SK-N-SH (cell line): ENCODE results near the gene SMAP1. TPM values are rescaled to one million over a fixed set of nuclear protein-coding genes. Genes with fewer than 3 reads are reported as not detected.

Source experiments
- CTCF ChIA-PET: fragments of 300-600, 350-600 bp; formaldehyde crosslinking; extraction: SDS; loops from one replicate; lab custom pipeline; 2021; lab: Yijun Ruan, JAX
- POLR2A ChIA-PET: fragments of 350-600 bp; sonication (Branson Sonifier 250); formaldehyde crosslinking; extraction: SDS; loops from one replicate; lab custom pipeline; 2020; ENCODE audit warnings: antibody characterized with exemption, inconsistent platforms; lab: Yijun Ruan, JAX
- DNase-seq: peaks from one replicate; pipeline ENCODE4 v3.0.0; 2012
- H2AFZ ChIP-seq: fragments of 200-600 bp; sonication (generic); 2 replicates; pipeline ENCODE4 v1.8.1; 2016; ENCODE audit warnings: antibody characterized with exemption, mild to moderate bottlenecking, low read depth
- H3F3A ChIP-seq: fragments of 200-600 bp; sonication (generic); replicated peaks from 2 replicates; pipeline ENCODE3; 2016; ENCODE audit warnings: antibody characterized with exemption, mild to moderate bottlenecking; ENCODE audit not compliant: insufficient read depth
- H3K27ac ChIP-seq, 2 experiments: fragments of 200-500 bp in 1 of 2; fragments of 200-600 bp in 1 of 2; sonication (Bioruptor generic) in 1 of 2; sonication (generic), shearing (Covaris generic) in 1 of 2; 2 replicates each; pipeline versions ENCODE4 v1.5.1 to v1.6.1; 2014 to 2016; ENCODE audit warnings: low read depth in 2 of 2, inconsistent platforms in 1 of 2, low read length in 1 of 2, mild to moderate bottlenecking in 1 of 2, mixed read lengths in 1 of 2
- H3K27me3 ChIP-seq: fragments of 200-600 bp; sonication (generic), shearing (Covaris generic); 2 replicates; pipeline ENCODE4 v1.6.1; 2016; ENCODE audit warnings: mixed run types; ENCODE audit not compliant: insufficient read depth
- H3K36me3 ChIP-seq, 2 experiments: fragments of 200-500 bp in 1 of 2; fragments of 200-600 bp in 1 of 2; sonication (Bioruptor generic) in 1 of 2; sonication (generic) in 1 of 2; replicated peaks in 1 of 2; 2 replicates each; pipeline versions ENCODE3 to v1.5.1; 2014 to 2016; ENCODE audit warnings: low read length in 1 of 2, mild to moderate bottlenecking in 1 of 2; ENCODE audit not compliant: insufficient read depth in 2 of 2, control insufficient read depth in 1 of 2
- H3K4me1 ChIP-seq, 2 experiments: fragments of 200-500 bp in 1 of 2; fragments of 200-600 bp in 1 of 2; sonication (Bioruptor generic) in 1 of 2; sonication (generic), shearing (Covaris generic) in 1 of 2; 2 replicates each; pipeline versions ENCODE4 v1.5.1 to v1.6.1; 2014 to 2016; ENCODE audit warnings: low read depth in 1 of 2, low read length in 1 of 2, mixed run types in 1 of 2; ENCODE audit not compliant: insufficient read depth in 2 of 2, control insufficient read depth in 1 of 2
- H3K4me2 ChIP-seq: fragments of 200-600 bp; sonication (generic), shearing (Covaris generic); 2 replicates; pipeline ENCODE4 v1.6.1; 2017; ENCODE audit warnings: mixed run types
- H3K4me3 ChIP-seq, 2 experiments: fragments of 200-500 bp in 1 of 2; fragments of 200-600 bp in 1 of 2; sonication (Bioruptor generic) in 1 of 2; sonication (generic), shearing (Covaris generic) in 1 of 2; 2 replicates each; pipeline versions ENCODE4 v1.5.1 to v1.8.1; 2014 to 2016; ENCODE audit warnings: low read depth in 2 of 2, inconsistent platforms in 1 of 2, low read length in 1 of 2, mild to moderate bottlenecking in 1 of 2, mixed read lengths in 1 of 2, moderate library complexity in 1 of 2
- H3K79me2 ChIP-seq: fragments of 200-600 bp; sonication (generic); 2 replicates; pipeline ENCODE4 v1.8.1; 2017; ENCODE audit warnings: mild to moderate bottlenecking; ENCODE audit not compliant: insufficient read depth
- H3K9ac ChIP-seq: fragments of 200-600 bp; sonication (generic); 2 replicates; pipeline ENCODE4 v1.6.1; 2017; ENCODE audit warnings: mixed run types
- H3K9me2 ChIP-seq: fragments of 200-600 bp; sonication (generic); 2 replicates; pipeline ENCODE4 v1.6.1; 2017; ENCODE audit warnings: mixed run types
- H3K9me3 ChIP-seq: fragments of 200-600 bp; sonication (generic); 2 replicates; pipeline ENCODE4 v1.6.1; 2017; ENCODE audit warnings: mixed run types, mild to moderate bottlenecking, moderate library complexity
- H4K20me1 ChIP-seq: fragments of 200-600 bp; sonication (generic); 2 replicates; pipeline ENCODE4 v1.6.1; 2017; ENCODE audit warnings: mild to moderate bottlenecking, mixed run types; ENCODE audit not compliant: insufficient read depth
- EP300 ChIP-seq, 2 experiments: IDR thresholded peaks; 2 replicates each; pipeline versions ENCODE4 v1.4.0 to v1.6.1; 2012; ENCODE audit warnings: borderline replicate concordance in 1 of 2, low read depth in 1 of 2, low read length in 1 of 2
- FOSL2 ChIP-seq: IDR thresholded peaks from 2 replicates; pipeline ENCODE4 v1.4.0; 2012; ENCODE audit warnings: low read depth, mild to moderate bottlenecking, moderate library complexity, borderline replicate concordance
- FOXJ3 ChIP-seq: sonication (generic); formaldehyde crosslinking; IDR thresholded peaks from 2 replicates; pipeline ENCODE4 v1.5.1; 2020; ENCODE audit warnings: mild to moderate bottlenecking, missing genetic modification reagents
- MEF2A ChIP-seq: IDR thresholded peaks from 2 replicates; pipeline ENCODE4 v1.4.0; 2012; ENCODE audit warnings: low read depth, borderline replicate concordance
- NFIC ChIP-seq: IDR thresholded peaks from 2 replicates; pipeline ENCODE4 v1.4.0; 2012; ENCODE audit warnings: borderline replicate concordance
- NRF1 ChIP-seq: IDR thresholded peaks from 2 replicates; pipeline ENCODE4 v1.6.1; 2012; ENCODE audit warnings: low read depth, mild to moderate bottlenecking, low read length
- SIN3A ChIP-seq: IDR thresholded peaks from 2 replicates; pipeline ENCODE4 v1.6.1; 2012; ENCODE audit warnings: low read depth, mild to moderate bottlenecking, low read length, moderate library complexity, borderline replicate concordance
- TEAD4 ChIP-seq: IDR thresholded peaks from 2 replicates; pipeline ENCODE4 v1.4.0; 2012; ENCODE audit warnings: mild to moderate bottlenecking, borderline replicate concordance; ENCODE audit not compliant: insufficient read depth
- YY1 ChIP-seq: IDR thresholded peaks from 2 replicates; pipeline ENCODE4 v1.4.0; 2012; ENCODE audit warnings: low read depth, mild to moderate bottlenecking
- WGBS: methylation state at CpG from one replicate; pipeline ENCODE4 v1.1.6; 2017; ENCODE audit warnings: low lambda C conversion rate; 5-methylcytosine and 5-hydroxymethylcytosine counted together
- polyA plus RNA-seq, 3 experiments: library from polyadenylated mRNA; depleted of rRNA; stranded (reverse); fragments of >200 nt; gene quantifications; 2 replicates each; pipeline ENCODE4 v1.2.3, GENCODE V29; 2012
- TF ChIP-seq, protein P1 (sequence below): IDR thresholded peaks from 2 replicates; pipeline ENCODE4 v1.4.0; 2012; ENCODE audit warnings: low read depth
- TF ChIP-seq, protein P2 (sequence below): IDR thresholded peaks from 2 replicates; pipeline ENCODE4 v1.4.0; 2012; ENCODE audit warnings: low read depth, borderline replicate concordance
- TF ChIP-seq, protein P3 (sequence below): fragments of 150-350 bp; IDR thresholded peaks from 2 replicates; pipeline ENCODE4 v1.6.1; 2016; ENCODE audit warnings: mild to moderate bottlenecking, low read depth, low read length
- TF ChIP-seq, protein P4 (sequence below): fragments of 200-600 bp; sonication (generic); IDR thresholded peaks from 2 replicates; pipeline ENCODE4 v1.6.1; 2017; ENCODE audit warnings: antibody characterized with exemption, mild to moderate bottlenecking, moderate library complexity
- TF ChIP-seq, protein P5 (sequence below): IDR thresholded peaks from 2 replicates; pipeline ENCODE4; 2012

SMAP1 gene
- polyA plus RNA-seq, 1 of the 3 experiments (the other 2 are of a cell fraction), result 12.6 TPM

DNA sequence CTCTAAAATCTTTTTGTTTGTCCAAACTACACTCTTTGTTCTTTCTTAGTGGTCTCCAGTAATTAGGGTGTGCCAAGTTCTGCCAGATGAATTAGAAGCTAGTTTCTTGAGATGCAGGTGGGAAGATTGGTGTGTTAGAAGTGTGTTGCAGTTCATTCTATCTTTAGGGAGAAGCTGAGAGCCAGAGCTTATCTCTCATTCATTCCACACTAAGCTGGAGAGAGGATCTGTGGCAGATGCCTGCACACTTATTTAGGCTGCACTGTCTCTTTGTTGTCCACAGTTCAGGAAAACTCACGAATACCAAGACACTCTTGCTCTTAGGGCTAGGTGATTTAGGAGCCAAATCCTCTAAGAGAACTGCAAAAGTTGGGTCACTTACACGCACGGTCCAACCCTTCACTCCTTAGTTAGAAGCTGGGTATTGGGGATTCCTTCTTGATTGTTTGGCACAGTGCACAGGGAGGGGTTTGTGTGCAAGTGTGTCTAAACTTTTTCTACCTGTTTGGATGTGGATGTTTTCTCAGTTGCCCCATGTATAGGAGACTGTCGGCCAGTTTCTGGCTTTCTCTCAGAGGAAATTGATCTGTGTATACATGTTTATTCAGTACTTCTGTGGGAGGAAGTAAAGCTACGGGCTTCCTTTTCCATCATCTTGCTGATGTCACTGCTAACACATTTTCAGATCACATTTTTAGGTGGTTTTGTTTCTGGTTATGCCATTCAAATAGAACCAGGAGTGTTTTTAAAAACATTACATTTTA lies 49.5 kb downstream of the SMAP1 start:
- H3K9ac ChIP-seq, result no peak overlapping the region
- no peak overlapping the region for H3K4me3 ChIP-seq
- peaks cover 51% of the 10 kb centered on the region for H3K79me2 ChIP-seq
- H3F3A ChIP-seq, result no peaks in the 10 kb centered on the region
- no peaks in the 10 kb centered on the region for H3K27me3 ChIP-seq
- no peak for DNase-seq
- no peaks in the 10 kb centered on the region for H3K4me1 ChIP-seq
- H4K20me1 ChIP-seq, result 0 out of 2 replicates have a peak, but pooled peaks cover 5% of the 10 kb centered on the region
- no peak overlapping the region for H2AFZ ChIP-seq
- WGBS, result 90% methylated on average over 5 of the region's 5 CpGs
- TF ChIP-seq FOXJ3 (no peak), FOSL2 (no peak), MEF2A (no peak), SIN3A (no peak), NFIC (no peak), NRF1 (no peak), EP300 (IDR thresholded peaks at IDR 0.05; ENCODE audit: borderline replicate concordance in 1 of 2, low read depth in 1 of 2, low read length in 1 of 2) (no peak), YY1 (no peak), TEAD4 (no peak)
- TF ChIP-seq, protein P1, sequence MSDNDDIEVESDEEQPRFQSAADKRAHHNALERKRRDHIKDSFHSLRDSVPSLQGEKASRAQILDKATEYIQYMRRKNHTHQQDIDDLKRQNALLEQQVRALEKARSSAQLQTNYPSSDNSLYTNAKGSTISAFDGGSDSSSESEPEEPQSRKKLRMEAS, result no peak
- TF ChIP-seq, protein P2, sequence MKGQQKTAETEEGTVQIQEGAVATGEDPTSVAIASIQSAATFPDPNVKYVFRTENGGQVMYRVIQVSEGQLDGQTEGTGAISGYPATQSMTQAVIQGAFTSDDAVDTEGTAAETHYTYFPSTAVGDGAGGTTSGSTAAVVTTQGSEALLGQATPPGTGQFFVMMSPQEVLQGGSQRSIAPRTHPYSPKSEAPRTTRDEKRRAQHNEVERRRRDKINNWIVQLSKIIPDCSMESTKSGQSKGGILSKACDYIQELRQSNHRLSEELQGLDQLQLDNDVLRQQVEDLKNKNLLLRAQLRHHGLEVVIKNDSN, result no peak
- TF ChIP-seq, protein P3, sequence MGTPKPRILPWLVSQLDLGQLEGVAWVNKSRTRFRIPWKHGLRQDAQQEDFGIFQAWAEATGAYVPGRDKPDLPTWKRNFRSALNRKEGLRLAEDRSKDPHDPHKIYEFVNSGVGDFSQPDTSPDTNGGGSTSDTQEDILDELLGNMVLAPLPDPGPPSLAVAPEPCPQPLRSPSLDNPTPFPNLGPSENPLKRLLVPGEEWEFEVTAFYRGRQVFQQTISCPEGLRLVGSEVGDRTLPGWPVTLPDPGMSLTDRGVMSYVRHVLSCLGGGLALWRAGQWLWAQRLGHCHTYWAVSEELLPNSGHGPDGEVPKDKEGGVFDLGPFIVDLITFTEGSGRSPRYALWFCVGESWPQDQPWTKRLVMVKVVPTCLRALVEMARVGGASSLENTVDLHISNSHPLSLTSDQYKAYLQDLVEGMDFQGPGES, result no peak
- TF ChIP-seq, protein P4, sequence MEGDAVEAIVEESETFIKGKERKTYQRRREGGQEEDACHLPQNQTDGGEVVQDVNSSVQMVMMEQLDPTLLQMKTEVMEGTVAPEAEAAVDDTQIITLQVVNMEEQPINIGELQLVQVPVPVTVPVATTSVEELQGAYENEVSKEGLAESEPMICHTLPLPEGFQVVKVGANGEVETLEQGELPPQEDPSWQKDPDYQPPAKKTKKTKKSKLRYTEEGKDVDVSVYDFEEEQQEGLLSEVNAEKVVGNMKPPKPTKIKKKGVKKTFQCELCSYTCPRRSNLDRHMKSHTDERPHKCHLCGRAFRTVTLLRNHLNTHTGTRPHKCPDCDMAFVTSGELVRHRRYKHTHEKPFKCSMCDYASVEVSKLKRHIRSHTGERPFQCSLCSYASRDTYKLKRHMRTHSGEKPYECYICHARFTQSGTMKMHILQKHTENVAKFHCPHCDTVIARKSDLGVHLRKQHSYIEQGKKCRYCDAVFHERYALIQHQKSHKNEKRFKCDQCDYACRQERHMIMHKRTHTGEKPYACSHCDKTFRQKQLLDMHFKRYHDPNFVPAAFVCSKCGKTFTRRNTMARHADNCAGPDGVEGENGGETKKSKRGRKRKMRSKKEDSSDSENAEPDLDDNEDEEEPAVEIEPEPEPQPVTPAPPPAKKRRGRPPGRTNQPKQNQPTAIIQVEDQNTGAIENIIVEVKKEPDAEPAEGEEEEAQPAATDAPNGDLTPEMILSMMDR, result no peak
- TF ChIP-seq, protein P5, sequence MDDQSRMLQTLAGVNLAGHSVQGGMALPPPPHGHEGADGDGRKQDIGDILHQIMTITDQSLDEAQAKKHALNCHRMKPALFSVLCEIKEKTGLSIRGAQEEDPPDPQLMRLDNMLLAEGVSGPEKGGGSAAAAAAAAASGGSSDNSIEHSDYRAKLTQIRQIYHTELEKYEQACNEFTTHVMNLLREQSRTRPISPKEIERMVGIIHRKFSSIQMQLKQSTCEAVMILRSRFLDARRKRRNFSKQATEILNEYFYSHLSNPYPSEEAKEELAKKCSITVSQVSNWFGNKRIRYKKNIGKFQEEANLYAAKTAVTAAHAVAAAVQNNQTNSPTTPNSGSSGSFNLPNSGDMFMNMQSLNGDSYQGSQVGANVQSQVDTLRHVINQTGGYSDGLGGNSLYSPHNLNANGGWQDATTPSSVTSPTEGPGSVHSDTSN, result no peak
- peaks cover 12% of the 10 kb centered on the region; the same call in 1 of the 2 replicates for H3K9me3 ChIP-seq
- H3K4me2 ChIP-seq, result no peak overlapping the region
- no peaks in the 10 kb centered on the region for H3K9me2 ChIP-seq
- CTCF ChIA-PET, result interaction anchor here (1.3 to 2.4 kb wide), 5 partner anchors 10 to 239 kb away, joined by 4 to 8 read pairs (median 7); partner anchors contain the start of gene B3GAT2
- no peak overlapping the region for H3K27ac ChIP-seq
- POLR2A ChIA-PET, result no interaction called here
- peaks cover 0 to 6% of the 10 kb centered on the region in 2 experiments for H3K36me3 ChIP-seq
